ENCODE data around the gene MYH11. TPM values are rescaled to one million over a fixed set of nuclear protein-coding genes. Genes with fewer than 3 reads are reported as not detected.

MYH11 gene
- total RNA-seq, 4 donors from 2014 or later = 121 to 1,349 (median 217) TPM

- intact Hi-C loops (cut with DNase I) = loop anchor here (10.0 kb wide), 1 partner anchor 57 kb away; no protein-coding TSS in a partner anchor
- 87 to 92% methylated on average over 4 to 8 of the region's 8 CpGs for WGBS, 2 donors
- Histone ChIP-seq H3K4me1 (peaks cover 19 to 55% (median 24%) of the 10 kb centered on the region in 3 donors), H3K36me3 (peaks cover 7 to 57% (median 16%) of the 10 kb centered on the region in 3 donors), H3K9me3 (no peaks in the 10 kb centered on the region), H3K4me3 (no peak overlapping the region), H3K27ac (peak overlapping the region; percentile 86 to 96 (median 92)), H3K27me3 (no peaks in the 10 kb centered on the region)
- no peak for TF ChIP-seq POLR2A (IDR thresholded peaks at IDR 0.05)
- TF ChIP-seq, protein P1, sequence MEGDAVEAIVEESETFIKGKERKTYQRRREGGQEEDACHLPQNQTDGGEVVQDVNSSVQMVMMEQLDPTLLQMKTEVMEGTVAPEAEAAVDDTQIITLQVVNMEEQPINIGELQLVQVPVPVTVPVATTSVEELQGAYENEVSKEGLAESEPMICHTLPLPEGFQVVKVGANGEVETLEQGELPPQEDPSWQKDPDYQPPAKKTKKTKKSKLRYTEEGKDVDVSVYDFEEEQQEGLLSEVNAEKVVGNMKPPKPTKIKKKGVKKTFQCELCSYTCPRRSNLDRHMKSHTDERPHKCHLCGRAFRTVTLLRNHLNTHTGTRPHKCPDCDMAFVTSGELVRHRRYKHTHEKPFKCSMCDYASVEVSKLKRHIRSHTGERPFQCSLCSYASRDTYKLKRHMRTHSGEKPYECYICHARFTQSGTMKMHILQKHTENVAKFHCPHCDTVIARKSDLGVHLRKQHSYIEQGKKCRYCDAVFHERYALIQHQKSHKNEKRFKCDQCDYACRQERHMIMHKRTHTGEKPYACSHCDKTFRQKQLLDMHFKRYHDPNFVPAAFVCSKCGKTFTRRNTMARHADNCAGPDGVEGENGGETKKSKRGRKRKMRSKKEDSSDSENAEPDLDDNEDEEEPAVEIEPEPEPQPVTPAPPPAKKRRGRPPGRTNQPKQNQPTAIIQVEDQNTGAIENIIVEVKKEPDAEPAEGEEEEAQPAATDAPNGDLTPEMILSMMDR (IDR thresholded peaks at IDR 0.05) = no peak
- DNase-seq = no peak
Observed at GRCh38 chr16:15671530-15672117, 185.2 kb downstream of the MYH11 start.

GRCh38 chr16:15667091-15667742 lies 189.6 kb downstream of the MYH11 start:
- Histone ChIP-seq H3K4me3 (no peak overlapping the region), H3K4me1 (peaks cover 4 to 11% (median 5%) of the 10 kb centered on the region in 3 donors), H3K9me3 (no peaks in the 10 kb centered on the region), H3K36me3 (peaks cover 7 to 96% (median 31%) of the 10 kb centered on the region in 3 donors), H3K27me3 (no peaks in the 10 kb centered on the region), H3K27ac (no peak overlapping the region)
- TF ChIP-seq, protein P1 (IDR thresholded peaks at IDR 0.05) = no peak
- TF ChIP-seq POLR2A (IDR thresholded peaks at IDR 0.05) = no peak
- 87 to 91% methylated on average over 17 to 18 of the region's 18 CpGs for WGBS, 2 donors
- intact Hi-C loops (cut with DNase I) = no loop called here
- DNase-seq = no peak

DNA sequence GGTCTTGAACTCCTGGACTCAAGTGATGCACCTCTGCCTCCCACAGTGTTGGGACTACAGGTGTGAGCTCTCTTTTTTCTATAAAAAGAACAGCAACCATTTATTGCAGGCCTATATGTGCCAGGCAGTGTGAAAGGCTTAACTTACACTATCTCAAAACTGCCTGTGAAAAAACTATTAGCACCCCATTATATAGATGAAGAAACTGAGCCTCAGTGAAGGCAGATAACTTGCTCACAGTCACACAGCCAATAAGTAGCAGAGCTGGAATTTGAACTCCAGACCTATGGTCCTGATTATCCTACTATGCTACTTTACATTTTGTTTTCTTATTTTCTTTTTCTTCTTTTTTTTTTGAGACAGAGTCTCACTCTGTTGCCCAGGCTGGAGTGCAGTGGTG lies 191.7 kb downstream of the MYH11 start:
- no peak for DNase-seq
- H3K4me1 ChIP-seq = no peaks in the 10 kb centered on the region
- H3K27ac ChIP-seq = no peak overlapping the region
- intact Hi-C loops (cut with DNase I) = no loop called here
- TF ChIP-seq POLR2A (IDR thresholded peaks at IDR 0.05) = no peak
- TF ChIP-seq, protein P1 (IDR thresholded peaks at IDR 0.05) = no peak
- H3K9me3 ChIP-seq = no peaks in the 10 kb centered on the region
- no peaks in the 10 kb centered on the region for H3K27me3 ChIP-seq
- peaks cover 7 to 95% (median 27%) of the 10 kb centered on the region in 3 donors for H3K36me3 ChIP-seq
- no peak overlapping the region for H3K4me3 ChIP-seq

- DNase-seq = no peak
- no peaks in the 10 kb centered on the region for H3K9me3 ChIP-seq
- peaks cover 0 to 4% (median 0%) of the 10 kb centered on the region in 3 donors for H3K4me1 ChIP-seq
- H3K27me3 ChIP-seq = no peaks in the 10 kb centered on the region
- intact Hi-C loops (cut with DNase I) = no loop called here
- WGBS, 2 donors = 90 to 93% methylated on average over 4 to 5 of the region's 5 CpGs
- no peak overlapping the region for H3K4me3 ChIP-seq
- no peak overlapping the region for H3K27ac ChIP-seq
- peaks cover 0 to 59% (median 6%) of the 10 kb centered on the region in 3 donors for H3K36me3 ChIP-seq
- TF ChIP-seq, protein P1 (IDR thresholded peaks at IDR 0.05) = no peak
- no peak for TF ChIP-seq POLR2A (IDR thresholded peaks at IDR 0.05)
Observed at GRCh38 chr16:15660203-15660601, 196.6 kb downstream of the MYH11 start.

GRCh38 chr16:15658556-15658955 lies 198.3 kb downstream of the MYH11 start:
- TF ChIP-seq, protein P1 (IDR thresholded peaks at IDR 0.05) = no peak
- no peak for TF ChIP-seq POLR2A (IDR thresholded peaks at IDR 0.05)
- Histone ChIP-seq H3K36me3 (peaks cover 0 to 42% (median 0%) of the 10 kb centered on the region in 3 donors), H3K4me1 (peaks cover 3 to 17% (median 6%) of the 10 kb centered on the region in 3 donors), H3K9me3 (no peaks in the 10 kb centered on the region), H3K4me3 (no peak overlapping the region), H3K27me3 (no peaks in the 10 kb centered on the region), H3K27ac (no peak overlapping the region)
- no peak for DNase-seq
- intact Hi-C loops (cut with DNase I) = no loop called here
- WGBS, 2 donors = 78 to 84% methylated on average over 5 of the region's 5 CpGs

Measured in esophagus squamous epithelium (tissue), 5 donors.